ENCODE results near the gene C7orf25.
"Not testable (repeated sequence)": the region's sequence is repeated elsewhere in the genome, so short reads cannot be mapped to it uniquely, and the experiment has no call there.

C7orf25 gene

GRCh38 chr7:42910306-42910705 is 1.6 kb downstream of the C7orf25 start:
- 93 to 96% methylated on average over 2 of the region's 2 CpGs for WGBS, 2 experiments
- no peak overlapping the region for H3K4me3 ChIP-seq (ENCODE audit: insufficient read depth, low read depth, low read length)
- no peak overlapping the region for H3K27ac ChIP-seq (ENCODE audit: insufficient read depth, low read depth, low read length, poor library complexity, severe bottlenecking)
- no peaks in the 10 kb centered on the region for H3K4me1 ChIP-seq (ENCODE audit: control insufficient read depth, insufficient read depth, low read length)
- peaks cover under 1% of the 10 kb centered on the region for H3K36me3 ChIP-seq (ENCODE audit: control insufficient read depth, insufficient read depth, low read length)
- no peaks in the 10 kb centered on the region for H3K27me3 ChIP-seq (ENCODE audit: control insufficient read depth, insufficient read depth, low read length, poor library complexity, severe bottlenecking)
- no peaks in the 10 kb centered on the region for H3K9me3 ChIP-seq (ENCODE audit: control insufficient read depth, low read length)

DNA sequence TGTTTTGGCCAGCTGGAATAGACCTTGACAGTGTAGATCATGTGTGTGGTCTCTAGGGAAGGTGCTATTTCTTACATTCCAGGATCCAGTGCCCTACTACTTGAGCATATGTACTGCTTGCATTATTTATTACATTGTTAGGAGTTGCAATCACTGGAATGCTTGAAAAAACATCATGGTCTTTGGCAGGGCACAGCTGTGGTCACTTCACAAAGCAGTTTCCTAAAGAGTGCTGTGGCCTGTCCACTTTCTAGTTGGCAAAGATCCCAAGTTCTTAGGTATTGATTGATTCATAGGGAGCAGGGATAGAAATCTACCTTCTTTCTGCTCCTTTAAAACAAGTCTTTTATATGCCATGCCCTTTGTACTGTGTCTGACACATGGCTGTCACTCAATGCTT is 4.6 kb downstream of the C7orf25 start:
- H3K9me3 ChIP-seq (ENCODE audit: control insufficient read depth, low read length), result no peaks in the 10 kb centered on the region
- H3K4me3 ChIP-seq (ENCODE audit: insufficient read depth, low read depth, low read length), result no peak overlapping the region
- H3K27me3 ChIP-seq (ENCODE audit: control insufficient read depth, insufficient read depth, low read length, poor library complexity, severe bottlenecking), result no peaks in the 10 kb centered on the region
- no peaks in the 10 kb centered on the region for H3K4me1 ChIP-seq (ENCODE audit: control insufficient read depth, insufficient read depth, low read length)
- no peak overlapping the region for H3K27ac ChIP-seq (ENCODE audit: insufficient read depth, low read depth, low read length, poor library complexity, severe bottlenecking)
- no peaks in the 10 kb centered on the region for H3K36me3 ChIP-seq (ENCODE audit: control insufficient read depth, insufficient read depth, low read length)

DNA sequence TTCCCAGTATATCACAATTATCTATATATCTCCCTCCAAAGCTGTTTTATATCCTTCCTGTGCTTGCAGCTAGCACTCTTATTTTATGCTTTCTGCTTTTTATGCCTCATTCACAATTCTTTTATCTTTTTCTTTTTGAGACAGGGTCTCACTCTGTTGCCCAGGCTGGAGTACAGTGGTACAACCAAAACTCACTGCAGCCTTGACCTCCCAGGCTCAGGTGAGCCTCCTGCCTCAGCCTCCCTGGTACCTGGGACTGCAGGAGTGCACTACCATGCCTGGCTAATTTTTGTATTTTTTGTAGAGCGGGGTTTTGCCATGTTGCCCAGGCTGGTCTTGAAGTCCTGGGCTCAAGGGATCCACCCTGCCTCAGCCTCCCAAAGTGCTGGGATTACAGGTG is 5.7 kb downstream of the C7orf25 start:
- no peaks in the 10 kb centered on the region for H3K36me3 ChIP-seq (ENCODE audit: control insufficient read depth, insufficient read depth, low read length)
- no peaks in the 10 kb centered on the region for H3K4me1 ChIP-seq (ENCODE audit: control insufficient read depth, insufficient read depth, low read length)
- no peaks in the 10 kb centered on the region for H3K9me3 ChIP-seq (ENCODE audit: control insufficient read depth, low read length)
- no peaks in the 10 kb centered on the region for H3K27me3 ChIP-seq (ENCODE audit: control insufficient read depth, insufficient read depth, low read length, poor library complexity, severe bottlenecking)
- WGBS, 2 experiments, result 94 to 95% methylated on average over 1 of the region's 1 CpG
- no peak overlapping the region for H3K4me3 ChIP-seq (ENCODE audit: insufficient read depth, low read depth, low read length)
- H3K27ac ChIP-seq (ENCODE audit: insufficient read depth, low read depth, low read length, poor library complexity, severe bottlenecking), result no peak overlapping the region

GRCh38 chr7:42902331-42902730 is 9.5 kb downstream of the C7orf25 start:
- H3K36me3 ChIP-seq (ENCODE audit: control insufficient read depth, insufficient read depth, low read length), result no peaks in the 10 kb centered on the region
- H3K27ac ChIP-seq (ENCODE audit: insufficient read depth, low read depth, low read length, poor library complexity, severe bottlenecking), result no peak overlapping the region
- no peaks in the 10 kb centered on the region for H3K27me3 ChIP-seq (ENCODE audit: control insufficient read depth, insufficient read depth, low read length, poor library complexity, severe bottlenecking)
- 58 to 64% methylated on average over 3 of the region's 3 CpGs for WGBS, 2 experiments
- no peaks in the 10 kb centered on the region for H3K9me3 ChIP-seq (ENCODE audit: control insufficient read depth, low read length)
- H3K4me3 ChIP-seq (ENCODE audit: insufficient read depth, low read depth, low read length), result no peak overlapping the region
- H3K4me1 ChIP-seq (ENCODE audit: control insufficient read depth, insufficient read depth, low read length), result no peaks in the 10 kb centered on the region

DNA sequence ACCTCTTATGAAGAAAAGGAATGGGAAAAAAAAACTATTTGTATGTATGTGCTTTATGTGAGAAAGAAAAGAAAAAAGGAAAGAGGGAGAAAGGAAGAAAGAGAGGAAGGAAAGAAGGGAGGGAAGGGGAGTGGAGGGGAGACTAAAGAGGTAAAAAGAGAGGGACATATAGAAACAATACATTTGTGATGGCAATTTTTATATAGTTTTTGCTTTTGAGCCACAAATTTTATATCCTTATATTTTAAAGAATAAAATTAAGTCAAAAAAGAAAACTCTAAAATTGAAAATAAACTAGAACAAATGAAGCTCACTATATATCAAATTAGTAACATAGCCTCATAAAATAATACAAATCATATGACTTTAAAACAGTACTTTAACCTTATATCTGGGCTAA is 11.0 kb downstream of the C7orf25 start:
- no peaks in the 10 kb centered on the region for H3K4me1 ChIP-seq (ENCODE audit: control insufficient read depth, insufficient read depth, low read length)
- H3K36me3 ChIP-seq (ENCODE audit: control insufficient read depth, insufficient read depth, low read length), result no peaks in the 10 kb centered on the region

DNA sequence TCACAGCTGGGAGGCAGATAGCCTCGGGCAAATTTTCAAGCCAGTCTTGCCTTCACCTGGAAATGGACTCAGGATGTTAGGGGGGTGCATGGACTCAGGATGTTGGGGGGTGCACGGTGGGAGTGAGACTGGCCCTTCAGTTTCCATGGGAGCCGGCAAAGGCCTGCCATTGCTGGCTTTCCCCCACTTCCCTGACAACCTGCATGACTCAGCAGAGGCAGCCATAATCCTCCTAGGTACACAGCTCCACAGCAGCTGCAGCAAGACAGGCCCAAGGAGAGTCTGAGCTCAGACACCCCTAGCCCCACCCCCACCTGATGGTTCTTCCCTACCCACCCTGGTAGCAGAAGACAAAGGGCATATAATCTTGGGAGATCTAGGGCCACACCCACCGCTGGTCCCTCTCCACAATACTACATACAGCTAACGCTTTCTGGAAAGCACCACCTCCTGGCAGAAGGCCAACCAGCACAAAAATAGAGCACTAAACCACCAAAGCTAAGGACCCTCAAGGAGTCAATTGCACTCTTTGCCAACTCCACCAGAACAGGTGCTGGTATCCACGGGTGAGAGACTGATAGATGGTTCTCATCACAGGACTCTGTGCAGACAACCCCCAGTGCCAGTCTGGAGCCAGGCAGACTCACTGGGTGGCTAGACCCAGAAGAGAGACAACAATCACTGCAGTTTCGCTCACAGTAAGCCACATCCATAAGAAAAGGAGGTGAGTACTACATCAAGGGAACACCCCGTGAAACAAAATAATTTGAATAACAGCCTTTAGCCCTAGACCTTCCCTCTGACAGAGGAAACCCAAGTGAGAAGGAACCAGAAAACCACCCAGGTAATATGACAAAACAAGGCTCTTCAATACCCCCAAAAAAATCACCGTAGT is 18.3 kb downstream of the C7orf25 start:
- 68 to 75% methylated on average over 9 of the region's 9 CpGs for WGBS, 2 experiments
- Histone ChIP-seq H3K9me3 (ENCODE audit: control insufficient read depth, low read length) (no peaks in the 10 kb centered on the region), H3K4me3 (ENCODE audit: insufficient read depth, low read depth, low read length) (no peak overlapping the region)

More for the DNA sequence above, 11.0 kb downstream of the C7orf25 start:
- Histone ChIP-seq H3K4me3 (ENCODE audit: insufficient read depth, low read depth, low read length) (no peak overlapping the region), H3K27ac (ENCODE audit: insufficient read depth, low read depth, low read length, poor library complexity, severe bottlenecking) (no peak overlapping the region), H3K27me3 (ENCODE audit: control insufficient read depth, insufficient read depth, low read length, poor library complexity, severe bottlenecking) (no peaks in the 10 kb centered on the region), H3K9me3 (ENCODE audit: control insufficient read depth, low read length) (no peaks in the 10 kb centered on the region)

GRCh38 chr7:42886893-42887505 is 24.9 kb downstream of the C7orf25 start:
- H3K27me3 ChIP-seq (ENCODE audit: control insufficient read depth, insufficient read depth, low read length, poor library complexity, severe bottlenecking), result no peaks in the 10 kb centered on the region
- no peaks in the 10 kb centered on the region for H3K9me3 ChIP-seq (ENCODE audit: control insufficient read depth, low read length)
- no peak overlapping the region for H3K27ac ChIP-seq (ENCODE audit: insufficient read depth, low read depth, low read length, poor library complexity, severe bottlenecking)
- H3K36me3 ChIP-seq (ENCODE audit: control insufficient read depth, insufficient read depth, low read length), result no peaks in the 10 kb centered on the region
- peaks cover 8% of the 10 kb centered on the region for H3K4me1 ChIP-seq (ENCODE audit: control insufficient read depth, insufficient read depth, low read length)
- peak overlapping the region; percentile 76 for H3K4me3 ChIP-seq (ENCODE audit: insufficient read depth, low read depth, low read length)

More for the DNA sequence above, 18.3 kb downstream of the C7orf25 start:
- Histone ChIP-seq H3K4me1 (ENCODE audit: control insufficient read depth, insufficient read depth, low read length) (peaks cover 7% of the 10 kb centered on the region), H3K27me3 (ENCODE audit: control insufficient read depth, insufficient read depth, low read length, poor library complexity, severe bottlenecking) (no peaks in the 10 kb centered on the region), H3K27ac (ENCODE audit: insufficient read depth, low read depth, low read length, poor library complexity, severe bottlenecking) (no peak overlapping the region), H3K36me3 (ENCODE audit: control insufficient read depth, insufficient read depth, low read length) (no peaks in the 10 kb centered on the region)

DNA sequence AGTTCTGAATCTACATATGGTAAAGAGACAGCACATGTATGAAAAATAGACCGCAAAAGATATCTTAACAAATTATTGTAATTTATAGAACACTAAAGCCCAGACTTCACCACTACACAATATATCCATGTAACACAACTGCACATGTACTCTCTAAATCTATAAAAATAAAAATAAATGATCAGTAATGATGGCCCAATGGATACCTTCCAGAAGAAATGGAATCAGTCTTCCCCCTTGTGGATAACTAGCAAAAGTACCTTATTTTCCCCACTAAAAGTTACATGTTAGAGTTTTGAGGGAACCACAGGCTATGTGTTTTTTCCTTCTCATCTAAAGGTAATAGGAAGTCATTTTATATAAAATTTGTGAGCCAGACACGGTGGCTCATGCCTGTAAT is 25.7 kb downstream of the C7orf25 start:
- Histone ChIP-seq H3K27me3 (ENCODE audit: control insufficient read depth, insufficient read depth, low read length, poor library complexity, severe bottlenecking) (no peaks in the 10 kb centered on the region), H3K4me3 (ENCODE audit: insufficient read depth, low read depth, low read length) (no peak overlapping the region), H3K4me1 (ENCODE audit: control insufficient read depth, insufficient read depth, low read length) (peaks cover 8% of the 10 kb centered on the region), H3K9me3 (ENCODE audit: control insufficient read depth, low read length) (no peaks in the 10 kb centered on the region), H3K36me3 (ENCODE audit: control insufficient read depth, insufficient read depth, low read length) (no peaks in the 10 kb centered on the region), H3K27ac (ENCODE audit: insufficient read depth, low read depth, low read length, poor library complexity, severe bottlenecking) (no peak overlapping the region)
- 75 to 85% methylated on average over 1 to 2 of the region's 2 CpGs for WGBS, 2 experiments

DNA sequence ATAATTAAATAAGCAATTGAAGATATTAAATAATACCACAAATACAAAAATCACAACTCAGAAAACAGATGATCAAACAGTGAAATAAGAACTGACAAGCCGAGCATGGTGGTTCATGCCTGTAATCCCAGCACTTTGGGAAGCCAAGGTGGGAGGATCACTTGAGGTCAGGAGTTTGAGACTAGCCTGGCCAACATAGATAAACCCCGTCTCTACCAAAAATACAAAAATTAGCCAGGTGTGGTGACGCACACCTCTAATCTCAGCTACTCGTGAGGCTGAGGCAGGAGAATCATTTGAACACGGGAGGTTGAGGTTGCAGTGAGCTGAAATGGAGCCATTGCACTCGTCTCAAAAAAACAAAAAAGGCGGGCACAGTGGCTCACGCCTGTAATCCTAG is 26.7 kb downstream of the C7orf25 start:
- 91 to 92% methylated on average over 8 of the region's 8 CpGs for WGBS, 2 experiments
- not testable (repeated sequence) for H3K4me3 ChIP-seq (ENCODE audit: insufficient read depth, low read depth, low read length); H3K4me1 ChIP-seq (ENCODE audit: control insufficient read depth, insufficient read depth, low read length); H3K27ac ChIP-seq (ENCODE audit: insufficient read depth, low read depth, low read length, poor library complexity, severe bottlenecking); H3K9me3 ChIP-seq (ENCODE audit: control insufficient read depth, low read length); H3K27me3 ChIP-seq (ENCODE audit: control insufficient read depth, insufficient read depth, low read length, poor library complexity, severe bottlenecking); H3K36me3 ChIP-seq (ENCODE audit: control insufficient read depth, insufficient read depth, low read length)

DNA sequence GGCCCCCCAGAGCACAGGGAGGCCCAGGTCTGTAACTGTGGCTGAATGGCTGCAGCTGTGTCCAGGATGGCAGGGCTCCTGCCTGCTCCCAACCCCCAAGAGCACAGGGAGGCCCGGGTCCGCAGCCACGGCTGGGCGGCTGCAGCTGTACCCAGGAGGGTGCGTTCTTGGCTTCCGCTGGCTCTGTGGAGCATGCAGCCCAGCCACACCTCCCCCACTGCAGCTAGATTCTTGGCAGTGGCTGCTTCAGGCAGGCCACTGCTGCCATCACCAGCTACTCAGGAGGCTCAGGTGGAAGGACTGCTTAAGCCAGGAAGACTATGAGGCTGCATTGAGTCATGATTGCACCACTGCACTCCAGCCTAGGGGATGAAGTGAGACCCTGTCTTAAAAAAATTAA is 27.9 kb downstream of the C7orf25 start:
- WGBS, 2 experiments, result 67 to 70% methylated on average over 6 of the region's 6 CpGs
- no peak overlapping the region for H3K27ac ChIP-seq (ENCODE audit: insufficient read depth, low read depth, low read length, poor library complexity, severe bottlenecking)
- H3K9me3 ChIP-seq (ENCODE audit: control insufficient read depth, low read length), result no peaks in the 10 kb centered on the region
- no peaks in the 10 kb centered on the region for H3K27me3 ChIP-seq (ENCODE audit: control insufficient read depth, insufficient read depth, low read length, poor library complexity, severe bottlenecking)
- H3K4me3 ChIP-seq (ENCODE audit: insufficient read depth, low read depth, low read length), result no peak overlapping the region
- H3K36me3 ChIP-seq (ENCODE audit: control insufficient read depth, insufficient read depth, low read length), result no peaks in the 10 kb centered on the region
- H3K4me1 ChIP-seq (ENCODE audit: control insufficient read depth, insufficient read depth, low read length), result peaks cover 8% of the 10 kb centered on the region

All from ectodermal cell (in vitro differentiated cells).